H9 (cell line): ENCODE data around the gene LEKR1. TPM values are rescaled to one million over a fixed set of nuclear protein-coding genes. Genes with fewer than 3 reads are reported as not detected.
"Not testable (repeated sequence)": the region's sequence is repeated elsewhere in the genome, so short reads cannot be mapped to it uniquely, and the experiment has no call there.

Experiments
- DNase-seq: peaks from one replicate; pipeline ENCODE4 v3.0.0-alpha.2; 2017
- H2AFZ ChIP-seq: one replicate; pipeline ENCODE4 v1.6.1; 2013; ENCODE audit warnings: mild to moderate bottlenecking, low read length, control low read depth, moderate library complexity
- H2AK5ac ChIP-seq: 2 replicates; pipeline ENCODE4 v1.6.1; 2013; ENCODE audit warnings: low read length, control low read depth, mixed read lengths; ENCODE audit not compliant: insufficient read length
- H2BK120ac ChIP-seq: one replicate; pipeline ENCODE4 v1.6.1; 2013; ENCODE audit warnings: low read depth, mild to moderate bottlenecking, low read length, control low read depth, inconsistent platforms; ENCODE audit not compliant: poor library complexity, severe bottlenecking
- H2BK12ac ChIP-seq: 2 replicates; pipeline ENCODE4 v1.6.1; 2013; ENCODE audit warnings: low read length, control low read depth, mixed read lengths, low read depth; ENCODE audit not compliant: insufficient read length
- H2BK15ac ChIP-seq: 2 replicates; pipeline ENCODE4 v1.6.1; 2013; ENCODE audit warnings: low read depth, low read length, control low read depth
- H2BK20ac ChIP-seq: one replicate; pipeline ENCODE4 v1.6.1; 2013; ENCODE audit warnings: low read depth, mild to moderate bottlenecking, low read length, control low read depth, inconsistent platforms; ENCODE audit not compliant: poor library complexity, severe bottlenecking
- H2BK5ac ChIP-seq: 2 replicates; pipeline ENCODE4 v1.6.1; 2013; ENCODE audit warnings: low read length, control low read depth, mixed read lengths; ENCODE audit not compliant: insufficient read length
- H3K14ac ChIP-seq: 2 replicates; pipeline ENCODE4 v1.6.1; 2013; ENCODE audit warnings: low read length, control low read depth; ENCODE audit not compliant: insufficient read depth
- H3K18ac ChIP-seq: 2 replicates; pipeline ENCODE4 v1.6.1; 2013; ENCODE audit warnings: low read depth, mild to moderate bottlenecking, mixed read lengths, low read length, control low read depth; ENCODE audit not compliant: insufficient read length
- H3K23ac ChIP-seq: 2 replicates; pipeline ENCODE4 v1.6.1; 2013; ENCODE audit warnings: low read length, control low read depth, mixed read lengths, low read depth; ENCODE audit not compliant: insufficient read length
- H3K23me2 ChIP-seq: 2 replicates; pipeline ENCODE4 v1.6.1; 2013; ENCODE audit warnings: low read depth, mild to moderate bottlenecking, mixed read lengths, low read length, control low read depth; ENCODE audit not compliant: insufficient read length, poor library complexity, severe bottlenecking
- H3K27ac ChIP-seq: 2 replicates; pipeline ENCODE4 v1.5.1; 2013; ENCODE audit warnings: low read length, control low read depth, mixed read lengths, low read depth; ENCODE audit not compliant: insufficient read length
- H3K27me3 ChIP-seq: 2 replicates; pipeline ENCODE4 v1.6.1; 2013; ENCODE audit warnings: low read length, control low read depth, inconsistent platforms; ENCODE audit not compliant: insufficient read depth
- H3K4ac ChIP-seq: 2 replicates; pipeline ENCODE4 v1.6.1; 2013; ENCODE audit warnings: low read depth, mild to moderate bottlenecking, control low read depth, inconsistent platforms, low read length, moderate library complexity
- H3K4me1 ChIP-seq: 2 replicates; pipeline ENCODE4 v1.6.1; 2013; ENCODE audit warnings: low read length, control low read depth, inconsistent platforms; ENCODE audit not compliant: insufficient read depth
- H3K4me2 ChIP-seq: 2 replicates; pipeline ENCODE4 v1.6.1; 2013; ENCODE audit warnings: low read length, control low read depth, mixed read lengths; ENCODE audit not compliant: insufficient read length, insufficient read depth
- H3K56ac ChIP-seq: 2 replicates; pipeline ENCODE4 v1.6.1; 2013; ENCODE audit warnings: low read depth, mild to moderate bottlenecking, mixed read lengths, low read length, control low read depth; ENCODE audit not compliant: insufficient read length
- H3K79me1 ChIP-seq: 2 replicates; pipeline ENCODE4 v1.6.1; 2013; ENCODE audit warnings: low read depth, mild to moderate bottlenecking, moderate library complexity, low read length, control low read depth, inconsistent platforms; ENCODE audit not compliant: insufficient read depth, poor library complexity, severe bottlenecking
- H3K79me2 ChIP-seq: 2 replicates; pipeline ENCODE4 v1.6.1; 2013; ENCODE audit warnings: low read length, control low read depth, inconsistent platforms; ENCODE audit not compliant: insufficient read depth
- H3K9ac ChIP-seq: 2 replicates; pipeline ENCODE4 v1.6.1; 2013; ENCODE audit warnings: low read length, control low read depth, mixed read lengths; ENCODE audit not compliant: insufficient read length; ENCODE audit errors: extremely low read depth
- H3K9me3 ChIP-seq: one replicate; pipeline ENCODE4 v1.6.1; 2013; ENCODE audit warnings: low read depth, low read length, inconsistent platforms; ENCODE audit not compliant: control insufficient read depth
- H3T11ph ChIP-seq: one replicate; pipeline ENCODE4 v1.6.1; 2013; ENCODE audit warnings: mild to moderate bottlenecking, low read length, control low read depth, inconsistent platforms
- H4K20me1 ChIP-seq: one replicate; pipeline ENCODE4 v1.6.1; 2013; ENCODE audit not compliant: control insufficient read depth, insufficient read length, insufficient read depth
- H4K5ac ChIP-seq: 2 replicates; pipeline ENCODE4 v1.6.1; 2013; ENCODE audit warnings: low read depth, mild to moderate bottlenecking, mixed read lengths, low read length, control low read depth; ENCODE audit not compliant: insufficient read length
- H4K8ac ChIP-seq: replicated peaks from 2 replicates; pipeline ENCODE4 v1.6.1; 2013; ENCODE audit warnings: low read length, control low read depth, mixed read lengths, low read depth; ENCODE audit not compliant: insufficient read length
- H4K91ac ChIP-seq: 2 replicates; pipeline ENCODE4 v1.6.1; 2013; ENCODE audit warnings: low read depth, mild to moderate bottlenecking, moderate library complexity, mixed read lengths, low read length, control low read depth; ENCODE audit not compliant: insufficient read length
- H3K27ac Mint-ChIP-seq, 3 experiments: 2 replicates in 2 of 3; 3 replicates in 1 of 3; pipeline ENCODE4 v1.8.0; 2020 to 2021; ENCODE audit warnings: mixed read lengths in 3 of 3, mild to moderate bottlenecking in 1 of 3, moderate library complexity in 1 of 3
- H3K27me3 Mint-ChIP-seq: 2 replicates; pipeline ENCODE4 v1.8.0; 2021; ENCODE audit warnings: low read depth, mild to moderate bottlenecking, moderate library complexity, mixed read lengths
- H3K36me3 Mint-ChIP-seq, 3 experiments: 2 replicates in 2 of 3; 3 replicates in 1 of 3; pipeline ENCODE4 v1.8.0; 2020 to 2021; ENCODE audit warnings: low read depth in 3 of 3, mixed read lengths in 3 of 3; ENCODE audit not compliant: insufficient read depth in 1 of 3
- H3K4me1 Mint-ChIP-seq, 2 experiments: 2 replicates each; pipeline ENCODE4 v1.8.0; 2020; ENCODE audit warnings: mixed read lengths in 2 of 2
- H3K4me3 Mint-ChIP-seq, 2 experiments: 2 replicates in 1 of 2; 3 replicates in 1 of 2; pipeline ENCODE4 v1.8.0; 2020 to 2021; ENCODE audit warnings: mild to moderate bottlenecking in 2 of 2, mixed read lengths in 2 of 2, moderate library complexity in 1 of 2
- H3K9me3 Mint-ChIP-seq, 2 experiments: 2 replicates in 1 of 2; 3 replicates in 1 of 2; pipeline ENCODE4 v1.8.0; 2020; ENCODE audit warnings: mild to moderate bottlenecking in 2 of 2, mixed read lengths in 2 of 2, moderate library complexity in 1 of 2
- WGBS: extraction: QIAGEN DNeasy Blood & Tissue Kit; methylation state at CpG from one replicate; pipeline ENCODE4 v1.1.7; 2013; ENCODE audit warnings: missing lambda C conversion rate, low lambda C conversion rate, mixed read lengths; ENCODE audit not compliant: insufficient read length; ENCODE audit errors: extremely low coverage; 5-methylcytosine and 5-hydroxymethylcytosine counted together
- total RNA-seq: library from RNA; stranded (reverse); gene quantifications from 2 replicates; pipeline ENCODE4 v1.2.1, GENCODE V29; 2021
- TF ChIP-seq, protein P1 (sequence below): fragments of 200-600 bp; sonication (generic); conservative IDR thresholded peaks from 3 replicates; pipeline ENCODE4 v1.8.0; 2021; ENCODE audit warnings: antibody characterized with exemption, mild to moderate bottlenecking

The LEKR1 gene
- total RNA-seq, 1 experiment from 2014 or later = not detected

DNA sequence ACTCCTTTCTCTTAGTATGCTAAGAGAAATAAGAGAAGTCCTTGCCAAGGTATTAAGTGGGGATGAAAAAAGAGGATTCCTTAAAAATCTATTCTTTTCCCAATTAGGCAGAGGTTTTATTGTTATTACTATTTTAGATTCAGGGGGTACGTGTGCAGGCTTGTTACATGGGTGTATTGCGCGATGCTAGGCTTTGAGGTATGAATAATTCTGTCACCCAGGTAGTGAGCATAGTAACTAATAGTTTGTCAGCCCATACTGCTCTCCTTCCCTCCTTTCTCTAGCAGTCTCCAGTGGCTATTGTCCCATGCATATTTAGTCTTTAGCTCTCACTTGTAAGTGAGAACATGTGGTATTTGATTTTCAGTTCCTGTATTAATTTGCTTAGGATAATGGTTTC, 83.9 kb downstream of the LEKR1 start:
- Histone ChIP-seq H2BK5ac (no peak overlapping the region), H3K27me3 (no peaks in the 10 kb centered on the region), H4K20me1 (no peaks in the 10 kb centered on the region), H4K5ac (no peak overlapping the region), H3K4ac (no peak overlapping the region), H3K23me2 (no peaks in the 10 kb centered on the region), H2AFZ (no peak overlapping the region), H3K27ac (no peak overlapping the region), H3K79me1 (no peaks in the 10 kb centered on the region), H2BK15ac (no peak overlapping the region), H3K23ac (no peak overlapping the region), H3K4me2 (no peak overlapping the region), H2BK120ac (no peak overlapping the region), H2BK12ac (no peak overlapping the region), H2BK20ac (no peak overlapping the region), H3K79me2 (no peaks in the 10 kb centered on the region), H4K8ac (no peak overlapping the region), H3K18ac (no peak overlapping the region), H3K9ac (no peak overlapping the region), H3K9me3 (no peaks in the 10 kb centered on the region), H3T11ph (no peak overlapping the region), H2AK5ac (no peak overlapping the region), H4K91ac (no peak overlapping the region), H3K4me1 (no peaks in the 10 kb centered on the region), H3K14ac (no peak overlapping the region), H3K56ac (no peak overlapping the region)
- H3K27me3 Mint-ChIP-seq = no peaks in the 10 kb centered on the region
- H3K9me3 Mint-ChIP-seq = peaks cover 2 to 10% of the 10 kb centered on the region in 2 experiments; a peak in 3 of 5 replicates
- H3K4me1 Mint-ChIP-seq = peaks cover 19 to 26% of the 10 kb centered on the region in 2 experiments
- no CpG with 5 or more reads among the region's 3 CpGs for WGBS
- H3K4me3 Mint-ChIP-seq = no peak overlapping the region
- H3K36me3 Mint-ChIP-seq = peaks cover 0 to 10% (median 2%) of the 10 kb centered on the region in 3 experiments; a peak in 5 of 7 replicates
- TF ChIP-seq, protein P1, sequence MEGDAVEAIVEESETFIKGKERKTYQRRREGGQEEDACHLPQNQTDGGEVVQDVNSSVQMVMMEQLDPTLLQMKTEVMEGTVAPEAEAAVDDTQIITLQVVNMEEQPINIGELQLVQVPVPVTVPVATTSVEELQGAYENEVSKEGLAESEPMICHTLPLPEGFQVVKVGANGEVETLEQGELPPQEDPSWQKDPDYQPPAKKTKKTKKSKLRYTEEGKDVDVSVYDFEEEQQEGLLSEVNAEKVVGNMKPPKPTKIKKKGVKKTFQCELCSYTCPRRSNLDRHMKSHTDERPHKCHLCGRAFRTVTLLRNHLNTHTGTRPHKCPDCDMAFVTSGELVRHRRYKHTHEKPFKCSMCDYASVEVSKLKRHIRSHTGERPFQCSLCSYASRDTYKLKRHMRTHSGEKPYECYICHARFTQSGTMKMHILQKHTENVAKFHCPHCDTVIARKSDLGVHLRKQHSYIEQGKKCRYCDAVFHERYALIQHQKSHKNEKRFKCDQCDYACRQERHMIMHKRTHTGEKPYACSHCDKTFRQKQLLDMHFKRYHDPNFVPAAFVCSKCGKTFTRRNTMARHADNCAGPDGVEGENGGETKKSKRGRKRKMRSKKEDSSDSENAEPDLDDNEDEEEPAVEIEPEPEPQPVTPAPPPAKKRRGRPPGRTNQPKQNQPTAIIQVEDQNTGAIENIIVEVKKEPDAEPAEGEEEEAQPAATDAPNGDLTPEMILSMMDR = no peak
- DNase-seq = no peak
- peak overlapping the region in 1 of 3 experiments; percentile 19; a peak in 1 of 7 replicates for H3K27ac Mint-ChIP-seq

DNA sequence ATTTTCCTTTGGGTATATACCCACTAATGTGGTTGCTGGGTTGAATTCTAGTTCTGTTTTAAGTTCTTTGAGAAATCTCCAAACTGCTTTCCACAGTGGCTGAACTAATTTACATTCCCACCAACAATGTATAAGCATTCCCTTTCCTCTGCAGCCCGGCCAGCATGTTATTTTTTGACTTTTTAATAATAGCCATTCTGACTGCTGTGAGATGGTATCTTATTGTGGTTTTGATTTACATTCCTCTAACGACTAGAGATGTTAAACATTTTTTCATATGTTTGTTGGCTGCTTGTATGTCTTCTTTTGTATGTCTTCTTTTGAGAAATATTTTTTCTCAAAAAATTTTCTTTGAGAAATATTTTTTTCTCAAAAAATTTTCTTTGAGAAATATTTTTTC, 84.7 kb downstream of the LEKR1 start:
- WGBS = no CpG with 5 or more reads among the region's 2 CpGs

More for the DNA sequence above, 84.7 kb downstream of the LEKR1 start:
- H3K79me2 ChIP-seq, H3K23me2 ChIP-seq, H3K4me1 ChIP-seq, H3K9ac ChIP-seq, H3K4ac ChIP-seq, H3T11ph ChIP-seq, H3K4me3 Mint-ChIP-seq, H4K20me1 ChIP-seq, H2BK15ac ChIP-seq, H3K18ac ChIP-seq, H4K5ac ChIP-seq, H3K79me1 ChIP-seq, H2BK120ac ChIP-seq, H3K27ac Mint-ChIP-seq, H4K91ac ChIP-seq, H4K8ac ChIP-seq, H3K27ac ChIP-seq, H3K23ac ChIP-seq, H2AK5ac ChIP-seq, H3K9me3 ChIP-seq, H2AFZ ChIP-seq, H2BK20ac ChIP-seq, H3K27me3 ChIP-seq, H3K27me3 Mint-ChIP-seq, H2BK5ac ChIP-seq, H3K56ac ChIP-seq, DNase-seq, H2BK12ac ChIP-seq, H3K4me2 ChIP-seq, H3K14ac ChIP-seq: not testable (repeated sequence)
- Mint-ChIP-seq H3K4me1 (peaks cover 19 to 26% of the 10 kb centered on the region in 2 experiments), H3K36me3 (peaks cover 0 to 18% (median 2%) of the 10 kb centered on the region in 3 experiments; a peak in 5 of 7 replicates), H3K9me3 (peaks cover 2 to 18% of the 10 kb centered on the region in 2 experiments; a peak in 3 of 5 replicates)
